HG03064 (cell line): Measurements from ENCODE around the gene FOXR1.
"Not testable (repeated sequence)": the region's sequence is repeated elsewhere in the genome, so short reads cannot be mapped to it uniquely, and the experiment has no call there.

Experiments
- ATAC-seq: cut with Tn5 transposase; IDR thresholded peaks from one replicate; pipeline ENCODE4 v1.9.1; 2021; ENCODE audit warnings: low read depth; ENCODE audit not compliant: unreplicated experiment

The FOXR1 gene

GRCh38 chr11:118991486-118992038 lies 20.0 kb downstream of the FOXR1 start:
- ATAC-seq, result not testable (repeated sequence)

- peak; percentile 17 for ATAC-seq
Observed at GRCh38 chr11:118996926-118997626, 25.5 kb downstream of the FOXR1 start.

- peak; percentile 78 for ATAC-seq
Observed at GRCh38 chr11:118997627-118998387, 26.2 kb downstream of the FOXR1 start, which contains the start of gene CENATAC. Gene CENATAC (plus strand): TSS chr11:118998138. CDS start chr11:118998198, 60 bp downstream.

- no peak for ATAC-seq
Observed at GRCh38 chr11:118998388-118998717, 26.8 kb downstream of the FOXR1 start.

GRCh38 chr11:118998822-118999221 lies 27.3 kb downstream of the FOXR1 start:
- ATAC-seq, result no peak

GRCh38 chr11:119000906-119001305 lies 29.3 kb downstream of the FOXR1 start:
- no peak for ATAC-seq

GRCh38 chr11:119006656-119007055 lies 35.1 kb downstream of the FOXR1 start:
- ATAC-seq, result no peak

GRCh38 chr11:119011476-119012053 lies 40.0 kb downstream of the FOXR1 start:
- no peak for ATAC-seq

GRCh38 chr11:119012629-119013170 lies 41.1 kb downstream of the FOXR1 start:
- no peak for ATAC-seq

GRCh38 chr11:119014209-119014924 lies 42.8 kb downstream of the FOXR1 start:
- ATAC-seq, result no peak

GRCh38 chr11:119015054-119015611 lies 43.6 kb downstream of the FOXR1 start:
- ATAC-seq, result no peak

GRCh38 chr11:119016216-119017009 lies 44.9 kb downstream of the FOXR1 start:
- no peak for ATAC-seq

GRCh38 chr11:119017377-119017776 lies 45.8 kb downstream of the FOXR1 start:
- not testable (repeated sequence) for ATAC-seq

- peak; percentile 81 for ATAC-seq
Observed at GRCh38 chr11:119018074-119018938, 46.7 kb downstream of the FOXR1 start, which contains the start of the genes RPS25 and TRAPPC4. Gene RPS25 (minus strand): TSS chr11:119018343. CDS start chr11:119018284, 59 bp downstream. Gene TRAPPC4 (plus strand): TSS chr11:119018766. CDS start chr11:119018796, 30 bp downstream.

- no peak for ATAC-seq
Observed at GRCh38 chr11:119019996-119020395, 48.4 kb downstream of the FOXR1 start.

GRCh38 chr11:119021631-119022030 lies 50.1 kb downstream of the FOXR1 start:
- no peak for ATAC-seq

GRCh38 chr11:119023741-119024140 lies 52.2 kb downstream of the FOXR1 start:
- ATAC-seq, result no peak

- no peak for ATAC-seq
Observed at GRCh38 chr11:119024430-119025098, 53.0 kb downstream of the FOXR1 start.
